Measurements from ENCODE around the gene SPCS1.

DNA sequence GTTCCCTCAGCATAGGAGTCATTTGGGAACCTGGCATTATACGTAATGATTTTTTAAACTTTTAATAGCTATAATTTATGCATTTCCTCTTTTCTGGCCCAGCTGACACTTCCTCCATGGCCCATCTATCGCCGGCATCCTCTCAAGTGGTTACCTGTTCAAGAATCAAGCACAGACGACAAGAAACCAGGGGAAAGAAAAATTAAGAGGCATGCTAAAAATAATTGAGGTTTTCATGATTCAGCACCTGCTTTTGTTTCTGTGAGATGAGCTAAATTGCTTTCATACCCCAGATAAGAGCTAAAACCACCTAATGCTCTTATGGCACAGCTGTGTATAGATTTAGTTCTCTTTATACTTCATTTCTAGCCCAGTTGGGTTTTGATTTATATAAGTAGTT, 1.7 kb downstream of the SPCS1 start:
- TF ChIP-seq, protein P1, sequence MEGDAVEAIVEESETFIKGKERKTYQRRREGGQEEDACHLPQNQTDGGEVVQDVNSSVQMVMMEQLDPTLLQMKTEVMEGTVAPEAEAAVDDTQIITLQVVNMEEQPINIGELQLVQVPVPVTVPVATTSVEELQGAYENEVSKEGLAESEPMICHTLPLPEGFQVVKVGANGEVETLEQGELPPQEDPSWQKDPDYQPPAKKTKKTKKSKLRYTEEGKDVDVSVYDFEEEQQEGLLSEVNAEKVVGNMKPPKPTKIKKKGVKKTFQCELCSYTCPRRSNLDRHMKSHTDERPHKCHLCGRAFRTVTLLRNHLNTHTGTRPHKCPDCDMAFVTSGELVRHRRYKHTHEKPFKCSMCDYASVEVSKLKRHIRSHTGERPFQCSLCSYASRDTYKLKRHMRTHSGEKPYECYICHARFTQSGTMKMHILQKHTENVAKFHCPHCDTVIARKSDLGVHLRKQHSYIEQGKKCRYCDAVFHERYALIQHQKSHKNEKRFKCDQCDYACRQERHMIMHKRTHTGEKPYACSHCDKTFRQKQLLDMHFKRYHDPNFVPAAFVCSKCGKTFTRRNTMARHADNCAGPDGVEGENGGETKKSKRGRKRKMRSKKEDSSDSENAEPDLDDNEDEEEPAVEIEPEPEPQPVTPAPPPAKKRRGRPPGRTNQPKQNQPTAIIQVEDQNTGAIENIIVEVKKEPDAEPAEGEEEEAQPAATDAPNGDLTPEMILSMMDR (IDR thresholded peaks at IDR 0.05) = no peak
- TF ChIP-seq POLR2A (IDR thresholded peaks at IDR 0.05; ENCODE audit: low read depth) (no peak), POLR2AphosphoS5 (IDR thresholded peaks at IDR 0.05) (no peak), EP300 (IDR thresholded peaks at IDR 0.05) (no peak)

Measured in esophagus muscularis mucosa (tissue), 4 donors.